ENCODE measurements around the gene FNIP1. TPM values are rescaled to one million over a fixed set of nuclear protein-coding genes. Genes with fewer than 3 reads are reported as not detected.

The FNIP1 gene
- total RNA-seq, 2 donors from 2014 or later: 52.9 to 54.7 TPM

- ATAC-seq (ENCODE audit: insufficient number of reproducible peaks, low FRiP score, low read depth) (no peak), DNase-seq (ENCODE audit: low spot score) (no peak)
- H3K4me3 ChIP-seq: no peak overlapping the region
- no peak for TF ChIP-seq CTCF (IDR thresholded peaks at IDR 0.05)
- H3K9me3 ChIP-seq: no peaks in the 10 kb centered on the region
- no peaks in the 10 kb centered on the region for H3K4me1 ChIP-seq (ENCODE audit: control insufficient read depth in 1 of 2, low read depth in 2 of 2)
- no peak overlapping the region for H3K27ac ChIP-seq
- no peaks in the 10 kb centered on the region for H3K27me3 ChIP-seq (replicated peaks; ENCODE audit: insufficient read depth)
- H3K36me3 ChIP-seq: no peaks in the 10 kb centered on the region
Measured at GRCh38 chr5:131640043-131640856, 156.6 kb downstream of the FNIP1 start.

- Histone ChIP-seq H3K4me1 (ENCODE audit: control insufficient read depth in 1 of 2, low read depth in 2 of 2) (peaks cover 0 to under 1% of the 10 kb centered on the region in 2 donors), H3K36me3 (no peaks in the 10 kb centered on the region), H3K27me3 (replicated peaks; ENCODE audit: insufficient read depth) (no peaks in the 10 kb centered on the region), H3K9me3 (no peaks in the 10 kb centered on the region), H3K27ac (no peak overlapping the region), H3K4me3 (no peak overlapping the region)
- no peak for TF ChIP-seq CTCF (IDR thresholded peaks at IDR 0.05)
- ATAC-seq (ENCODE audit: insufficient number of reproducible peaks, low FRiP score, low read depth) (no peak), DNase-seq (ENCODE audit: low spot score) (no peak)
Measured at GRCh38 chr5:131639148-131639547, 157.7 kb downstream of the FNIP1 start.

GRCh38 chr5:131637694-131638093 lies 159.1 kb downstream of the FNIP1 start:
- no peak for DNase-seq (ENCODE audit: low spot score)

GRCh38 chr5:131635684-131636572 lies 160.9 kb downstream of the FNIP1 start:
- ATAC-seq (ENCODE audit: insufficient number of reproducible peaks, low FRiP score, low read depth) (no peak), DNase-seq (ENCODE audit: low spot score) (no peak)

More at GRCh38 chr5:131637694-131638093, 159.1 kb downstream of the FNIP1 start:
- no peaks in the 10 kb centered on the region for H3K9me3 ChIP-seq
- peaks cover 12 to 13% of the 10 kb centered on the region in 2 donors for H3K4me1 ChIP-seq (ENCODE audit: control insufficient read depth in 1 of 2, low read depth in 2 of 2)
- H3K27ac ChIP-seq: no peak overlapping the region
- H3K4me3 ChIP-seq: no peak overlapping the region
- H3K36me3 ChIP-seq: no peaks in the 10 kb centered on the region
- no peak for TF ChIP-seq CTCF (IDR thresholded peaks at IDR 0.05)
- no peaks in the 10 kb centered on the region for H3K27me3 ChIP-seq (replicated peaks; ENCODE audit: insufficient read depth)
- ATAC-seq (ENCODE audit: insufficient number of reproducible peaks, low FRiP score, low read depth): no peak

More at GRCh38 chr5:131635684-131636572, 160.9 kb downstream of the FNIP1 start:
- Histone ChIP-seq H3K36me3 (no peaks in the 10 kb centered on the region), H3K27ac (peak overlapping the region; percentile 99), H3K27me3 (replicated peaks; ENCODE audit: insufficient read depth) (no peaks in the 10 kb centered on the region), H3K4me1 (ENCODE audit: control insufficient read depth in 1 of 2, low read depth in 2 of 2) (peaks cover 13 to 28% of the 10 kb centered on the region in 2 donors), H3K9me3 (no peaks in the 10 kb centered on the region), H3K4me3 (peak overlapping the region; percentile 83)
- no peak for TF ChIP-seq CTCF (IDR thresholded peaks at IDR 0.05)
